ENCODE results near the gene QKI.
"Not testable (repeated sequence)": the region's sequence is repeated elsewhere in the genome, so short reads cannot be mapped to it uniquely, and the experiment has no call there.

Gene QKI

GRCh38 chr6:163444077-163444476, 29.6 kb downstream of the QKI start:
- DNase-seq: no peak

- no peak for DNase-seq
These were observed 32.0 kb downstream of the QKI start for GRCh38 chr6:163446549-163446948.

GRCh38 chr6:163449076-163449475, 34.6 kb downstream of the QKI start:
- DNase-seq: no peak

- DNase-seq: no peak
These were observed 39.9 kb downstream of the QKI start for GRCh38 chr6:163454425-163454824.

GRCh38 chr6:163455552-163455951, 41.0 kb downstream of the QKI start:
- no peak for DNase-seq

GRCh38 chr6:163457637-163458561, 43.4 kb downstream of the QKI start:
- DNase-seq: no peak

- no peak for DNase-seq
These were observed 44.5 kb downstream of the QKI start for GRCh38 chr6:163459007-163459406.

GRCh38 chr6:163459536-163459935, 45.0 kb downstream of the QKI start:
- DNase-seq: no peak

- DNase-seq: no peak
These were observed 45.8 kb downstream of the QKI start for GRCh38 chr6:163460307-163460782.

- DNase-seq: no peak
These were observed 47.2 kb downstream of the QKI start for GRCh38 chr6:163461696-163462095.

GRCh38 chr6:163463180-163463579, 48.7 kb downstream of the QKI start:
- DNase-seq: no peak

GRCh38 chr6:163463795-163464194, 49.3 kb downstream of the QKI start:
- no peak for DNase-seq

- DNase-seq: no peak
These were observed 52.4 kb downstream of the QKI start for GRCh38 chr6:163466839-163467390.

GRCh38 chr6:163468738-163469137, 54.2 kb downstream of the QKI start:
- no peak for DNase-seq

GRCh38 chr6:163469459-163469985, 55.0 kb downstream of the QKI start:
- DNase-seq: no peak

- DNase-seq: no peak
These were observed 56.1 kb downstream of the QKI start for GRCh38 chr6:163470611-163471010.

- DNase-seq: no peak
These were observed 60.1 kb downstream of the QKI start for GRCh38 chr6:163474581-163474980.

GRCh38 chr6:163476946-163477345, 62.4 kb downstream of the QKI start:
- not testable (repeated sequence) for DNase-seq

- no peak for DNase-seq
These were observed 68.6 kb downstream of the QKI start for GRCh38 chr6:163483107-163483506.

GRCh38 chr6:163485388-163485851, 70.9 kb downstream of the QKI start:
- DNase-seq: no peak

GRCh38 chr6:163486821-163487220, 72.3 kb downstream of the QKI start:
- DNase-seq: no peak

- DNase-seq: no peak
These were observed 73.1 kb downstream of the QKI start for GRCh38 chr6:163487606-163488005.

- no peak for DNase-seq
These were observed 75.1 kb downstream of the QKI start for GRCh38 chr6:163489584-163489983.

Measured in SHP77 treated with DMSO at 0.1 percent for 48 hours (cell line).